HG03066 (cell line): ENCODE measurements around the gene CDH13.

Experiments used
- ATAC-seq: cut with Tn5 transposase; IDR thresholded peaks from one replicate; pipeline ENCODE4 v1.9.1; 2021; ENCODE audit warnings: low read depth; ENCODE audit not compliant: unreplicated experiment

CDH13 gene

GRCh38 chr16:83356266-83356665 is 729.5 kb downstream of the CDH13 start:
- ATAC-seq = peak; percentile 54

GRCh38 chr16:83356986-83357385 is 730.2 kb downstream of the CDH13 start:
- ATAC-seq = no peak

- ATAC-seq = no peak
These were observed 736.8 kb downstream of the CDH13 start for GRCh38 chr16:83363521-83363920.

- ATAC-seq = no peak
These were observed 738.4 kb downstream of the CDH13 start for GRCh38 chr16:83365166-83365565.

GRCh38 chr16:83366228-83366627 is 739.5 kb downstream of the CDH13 start:
- ATAC-seq = no peak

- ATAC-seq = no peak
These were observed 748.2 kb downstream of the CDH13 start for GRCh38 chr16:83374979-83375378.

- ATAC-seq = no peak
These were observed 763.0 kb downstream of the CDH13 start for GRCh38 chr16:83389751-83390150.

- ATAC-seq = no peak
These were observed 764.0 kb downstream of the CDH13 start for GRCh38 chr16:83390759-83391158.

- no peak for ATAC-seq
These were observed 766.0 kb downstream of the CDH13 start for GRCh38 chr16:83392743-83393142.

- ATAC-seq = no peak
These were observed 766.6 kb downstream of the CDH13 start for GRCh38 chr16:83393196-83393981.

GRCh38 chr16:83397601-83398291 is 771.0 kb downstream of the CDH13 start:
- ATAC-seq = no peak

GRCh38 chr16:83400234-83400633 is 773.5 kb downstream of the CDH13 start:
- no peak for ATAC-seq

GRCh38 chr16:83402160-83402814 is 775.5 kb downstream of the CDH13 start:
- ATAC-seq = no peak

GRCh38 chr16:83402967-83403366 is 776.2 kb downstream of the CDH13 start:
- no peak for ATAC-seq

- ATAC-seq = no peak
These were observed 777.0 kb downstream of the CDH13 start for GRCh38 chr16:83403761-83404160.

GRCh38 chr16:83404261-83404660 is 777.5 kb downstream of the CDH13 start:
- ATAC-seq = no peak

- no peak for ATAC-seq
These were observed 781.2 kb downstream of the CDH13 start for GRCh38 chr16:83407928-83408327.

GRCh38 chr16:83409347-83409746 is 782.6 kb downstream of the CDH13 start:
- no peak for ATAC-seq

GRCh38 chr16:83418565-83418964 is 791.8 kb downstream of the CDH13 start:
- ATAC-seq = no peak

GRCh38 chr16:83420206-83420760 is 793.5 kb downstream of the CDH13 start:
- no peak for ATAC-seq

GRCh38 chr16:83433201-83433600 is 806.4 kb downstream of the CDH13 start:
- no peak for ATAC-seq
